ENCODE measurements around the gene DNAJC25.

DNA sequence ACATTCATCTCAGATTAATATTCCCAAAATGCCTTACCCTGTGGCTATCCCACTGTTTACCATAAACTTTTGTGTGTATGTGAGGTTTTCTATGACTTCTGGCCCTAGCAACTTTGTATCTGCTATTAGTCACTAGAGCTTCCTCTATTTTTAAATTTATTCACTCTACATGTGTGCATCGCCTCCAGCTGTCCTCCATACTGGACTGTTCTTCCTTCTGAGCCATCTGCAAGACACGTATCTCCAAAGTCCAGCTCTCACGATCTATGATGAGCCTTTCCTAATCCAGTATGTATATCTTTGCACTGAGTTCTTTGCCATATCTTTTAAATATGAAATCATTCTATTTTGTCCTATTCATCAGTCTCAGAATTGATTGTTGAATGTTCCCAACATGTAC is 28.6 kb downstream of the DNAJC25 start:
- TF ChIP-seq, protein P1, sequence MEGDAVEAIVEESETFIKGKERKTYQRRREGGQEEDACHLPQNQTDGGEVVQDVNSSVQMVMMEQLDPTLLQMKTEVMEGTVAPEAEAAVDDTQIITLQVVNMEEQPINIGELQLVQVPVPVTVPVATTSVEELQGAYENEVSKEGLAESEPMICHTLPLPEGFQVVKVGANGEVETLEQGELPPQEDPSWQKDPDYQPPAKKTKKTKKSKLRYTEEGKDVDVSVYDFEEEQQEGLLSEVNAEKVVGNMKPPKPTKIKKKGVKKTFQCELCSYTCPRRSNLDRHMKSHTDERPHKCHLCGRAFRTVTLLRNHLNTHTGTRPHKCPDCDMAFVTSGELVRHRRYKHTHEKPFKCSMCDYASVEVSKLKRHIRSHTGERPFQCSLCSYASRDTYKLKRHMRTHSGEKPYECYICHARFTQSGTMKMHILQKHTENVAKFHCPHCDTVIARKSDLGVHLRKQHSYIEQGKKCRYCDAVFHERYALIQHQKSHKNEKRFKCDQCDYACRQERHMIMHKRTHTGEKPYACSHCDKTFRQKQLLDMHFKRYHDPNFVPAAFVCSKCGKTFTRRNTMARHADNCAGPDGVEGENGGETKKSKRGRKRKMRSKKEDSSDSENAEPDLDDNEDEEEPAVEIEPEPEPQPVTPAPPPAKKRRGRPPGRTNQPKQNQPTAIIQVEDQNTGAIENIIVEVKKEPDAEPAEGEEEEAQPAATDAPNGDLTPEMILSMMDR (IDR thresholded peaks at IDR 0.05; ENCODE audit: poor library complexity, severe bottlenecking): no peak
- TF ChIP-seq POLR2AphosphoS5 (IDR thresholded peaks at IDR 0.05) (no peak), EZH2 (IDR thresholded peaks at IDR 0.05; ENCODE audit: borderline replicate concordance, insufficient read depth, low read length, poor library complexity, severe bottlenecking) (no peak), SMC3 (conservative IDR thresholded peaks at IDR 0.05; ENCODE audit: poor library complexity) (no peak)
- TF ChIP-seq, protein P2, sequence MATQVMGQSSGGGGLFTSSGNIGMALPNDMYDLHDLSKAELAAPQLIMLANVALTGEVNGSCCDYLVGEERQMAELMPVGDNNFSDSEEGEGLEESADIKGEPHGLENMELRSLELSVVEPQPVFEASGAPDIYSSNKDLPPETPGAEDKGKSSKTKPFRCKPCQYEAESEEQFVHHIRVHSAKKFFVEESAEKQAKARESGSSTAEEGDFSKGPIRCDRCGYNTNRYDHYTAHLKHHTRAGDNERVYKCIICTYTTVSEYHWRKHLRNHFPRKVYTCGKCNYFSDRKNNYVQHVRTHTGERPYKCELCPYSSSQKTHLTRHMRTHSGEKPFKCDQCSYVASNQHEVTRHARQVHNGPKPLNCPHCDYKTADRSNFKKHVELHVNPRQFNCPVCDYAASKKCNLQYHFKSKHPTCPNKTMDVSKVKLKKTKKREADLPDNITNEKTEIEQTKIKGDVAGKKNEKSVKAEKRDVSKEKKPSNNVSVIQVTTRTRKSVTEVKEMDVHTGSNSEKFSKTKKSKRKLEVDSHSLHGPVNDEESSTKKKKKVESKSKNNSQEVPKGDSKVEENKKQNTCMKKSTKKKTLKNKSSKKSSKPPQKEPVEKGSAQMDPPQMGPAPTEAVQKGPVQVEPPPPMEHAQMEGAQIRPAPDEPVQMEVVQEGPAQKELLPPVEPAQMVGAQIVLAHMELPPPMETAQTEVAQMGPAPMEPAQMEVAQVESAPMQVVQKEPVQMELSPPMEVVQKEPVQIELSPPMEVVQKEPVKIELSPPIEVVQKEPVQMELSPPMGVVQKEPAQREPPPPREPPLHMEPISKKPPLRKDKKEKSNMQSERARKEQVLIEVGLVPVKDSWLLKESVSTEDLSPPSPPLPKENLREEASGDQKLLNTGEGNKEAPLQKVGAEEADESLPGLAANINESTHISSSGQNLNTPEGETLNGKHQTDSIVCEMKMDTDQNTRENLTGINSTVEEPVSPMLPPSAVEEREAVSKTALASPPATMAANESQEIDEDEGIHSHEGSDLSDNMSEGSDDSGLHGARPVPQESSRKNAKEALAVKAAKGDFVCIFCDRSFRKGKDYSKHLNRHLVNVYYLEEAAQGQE (IDR thresholded peaks at IDR 0.05; ENCODE audit: borderline replicate concordance): no peak
